DND-41 (cell line): ENCODE results near the gene ITGA2.

Experiments
- ATAC-seq: fragments of 200-7000 bp; cut with Tn5 transposase; 3 replicates; pipeline ENCODE4 v1.9.1; 2021; ENCODE audit warnings: low read depth; ENCODE audit not compliant: insufficient read depth
- DNase-seq: peaks from one replicate; pipeline ENCODE4 v3.0.0-alpha.2; 2020
- H2AFZ ChIP-seq: 2 replicates; pipeline ENCODE4 v1.6.0; 2012; ENCODE audit warnings: low read depth, low read length
- H3K27ac ChIP-seq: 2 replicates; pipeline ENCODE4 v1.5.1; 2012; ENCODE audit warnings: low read length, inconsistent platforms
- H3K27me3 ChIP-seq: fragments of 200-600 bp; sonication (generic); 2 replicates; pipeline ENCODE4 v1.6.0; 2012; ENCODE audit warnings: low read length, mild to moderate bottlenecking, inconsistent platforms; ENCODE audit not compliant: insufficient read depth, poor library complexity
- H3K36me3 ChIP-seq: 2 replicates; pipeline ENCODE4 v1.5.1; 2012; ENCODE audit warnings: low read length, inconsistent platforms; ENCODE audit not compliant: insufficient read depth
- H3K4me1 ChIP-seq: 2 replicates; pipeline ENCODE4 v1.5.1; 2012; ENCODE audit warnings: mild to moderate bottlenecking, low read length; ENCODE audit not compliant: insufficient read depth
- H3K4me2 ChIP-seq: 2 replicates; pipeline ENCODE4 v1.6.0; 2012; ENCODE audit warnings: mild to moderate bottlenecking, moderate library complexity, low read length, inconsistent platforms; ENCODE audit not compliant: insufficient read depth
- H3K4me3 ChIP-seq, 2 experiments: fragments of 200-600 bp in 1 of 2; shearing (Covaris generic) in 1 of 2; 2 replicates each; pipeline ENCODE4 v1.5.1; 2012 to 2016; ENCODE audit warnings: inconsistent platforms in 2 of 2, low read length in 2 of 2, mild to moderate bottlenecking in 2 of 2, low read depth in 1 of 2, moderate library complexity in 1 of 2
- H3K79me2 ChIP-seq: 2 replicates; pipeline ENCODE4 v1.6.0; 2012; ENCODE audit warnings: low read length, inconsistent platforms; ENCODE audit not compliant: insufficient read depth
- H3K9ac ChIP-seq: 2 replicates; pipeline ENCODE4 v1.6.0; 2012; ENCODE audit warnings: low read depth, mild to moderate bottlenecking, inconsistent platforms, low read length, moderate library complexity
- H3K9me3 ChIP-seq: 2 replicates; pipeline ENCODE4 v1.5.1; 2012; ENCODE audit warnings: low read length, moderate library complexity, mild to moderate bottlenecking, inconsistent platforms; ENCODE audit not compliant: insufficient read depth, severe bottlenecking
- H4K20me1 ChIP-seq: 2 replicates; pipeline ENCODE4 v1.6.0; 2012; ENCODE audit warnings: low read length; ENCODE audit not compliant: insufficient read depth
- CTCF ChIP-seq: IDR thresholded peaks from 2 replicates; pipeline ENCODE4 v1.5.1; 2012; ENCODE audit warnings: borderline replicate concordance, low read length, moderate library complexity, mild to moderate bottlenecking; ENCODE audit not compliant: poor library complexity, severe bottlenecking; ENCODE audit errors: extremely low read depth
- EZH2 ChIP-seq: IDR thresholded peaks from 3 replicates; pipeline ENCODE4 v1.6.1; 2012; ENCODE audit warnings: borderline replicate concordance, low read depth, mild to moderate bottlenecking, moderate library complexity, low read length, inconsistent platforms; ENCODE audit not compliant: severe bottlenecking

Gene ITGA2

DNA sequence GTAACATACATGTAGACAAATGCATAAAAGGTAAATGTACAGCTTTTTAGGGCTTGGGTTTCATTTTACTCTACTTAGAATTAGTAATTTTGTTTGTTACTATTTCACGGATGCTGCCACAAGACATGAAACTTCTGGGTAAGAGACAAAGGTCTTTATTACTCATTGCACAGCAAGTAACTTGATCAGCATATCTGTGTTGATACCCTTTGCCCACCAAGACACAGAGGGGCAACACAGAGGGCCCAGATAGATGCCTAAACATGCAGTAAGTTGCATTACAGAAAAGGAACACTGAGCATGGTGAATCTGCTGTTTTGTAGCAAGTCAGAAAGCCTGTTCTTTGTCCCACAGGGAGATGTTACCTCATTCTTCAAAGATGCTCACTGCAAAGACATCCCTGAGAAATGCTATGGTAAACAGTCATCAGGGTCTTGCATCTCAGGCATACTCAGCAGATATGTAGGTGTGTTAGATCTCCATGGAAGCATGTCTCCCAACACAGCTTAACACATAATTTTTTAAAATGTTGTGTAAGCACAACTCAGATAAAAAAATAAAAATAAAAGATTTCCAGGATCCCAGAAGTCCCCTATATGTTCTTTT, 10.3 kb downstream of the ITGA2 start:
- Histone ChIP-seq H3K4me2 (no peak overlapping the region), H3K79me2 (0 out of 2 replicates have a peak, but pooled peaks cover 2% of the 10 kb centered on the region), H3K27me3 (no peaks in the 10 kb centered on the region), H3K9ac (no peak overlapping the region), H3K36me3 (0 out of 2 replicates have a peak, but pooled peaks cover 2% of the 10 kb centered on the region), H3K4me1 (peaks cover 17% of the 10 kb centered on the region), H4K20me1 (no peaks in the 10 kb centered on the region), H3K4me3 (no peak overlapping the region), H2AFZ (no peak overlapping the region; the same call in 1 of the 2 replicates), H3K9me3 (no peaks in the 10 kb centered on the region), H3K27ac (no peak overlapping the region)
- no peak for TF ChIP-seq EZH2
- no peak for TF ChIP-seq CTCF
- DNase-seq (no peak), ATAC-seq (no peak)

GRCh38 chr5:53001541-53001940, 12.4 kb downstream of the ITGA2 start:
- H3K4me1 ChIP-seq, result peaks cover 29% of the 10 kb centered on the region
- H3K4me2 ChIP-seq, result no peak overlapping the region
- no peak overlapping the region for H3K27ac ChIP-seq
- H3K36me3 ChIP-seq, result 0 out of 2 replicates have a peak, but pooled peaks cover 2% of the 10 kb centered on the region
- ATAC-seq (no peak), DNase-seq (no peak)
- no peaks in the 10 kb centered on the region for H3K27me3 ChIP-seq
- H3K79me2 ChIP-seq, result 0 out of 2 replicates have a peak, but pooled peaks cover 2% of the 10 kb centered on the region
- no peak overlapping the region for H3K4me3 ChIP-seq
- H2AFZ ChIP-seq, result no peak overlapping the region
- no peaks in the 10 kb centered on the region for H4K20me1 ChIP-seq
- TF ChIP-seq EZH2, result no peak
- no peak overlapping the region for H3K9ac ChIP-seq
- no peaks in the 10 kb centered on the region for H3K9me3 ChIP-seq

- no peaks in the 10 kb centered on the region for H3K9me3 ChIP-seq
- 0 out of 2 replicates have a peak, but pooled peaks cover 2% of the 10 kb centered on the region for H3K36me3 ChIP-seq
- no peaks in the 10 kb centered on the region for H4K20me1 ChIP-seq
- H3K27me3 ChIP-seq, result no peaks in the 10 kb centered on the region
- peaks cover 38% of the 10 kb centered on the region for H3K4me1 ChIP-seq
- DNase-seq, result no peak
- no peak overlapping the region for H3K4me3 ChIP-seq
- 0 out of 2 replicates have a peak, but pooled peaks cover 2% of the 10 kb centered on the region for H3K79me2 ChIP-seq
- H3K4me2 ChIP-seq, result no peak overlapping the region
- TF ChIP-seq CTCF (no peak), EZH2 (no peak)
- no peak overlapping the region for H3K27ac ChIP-seq
- H3K9ac ChIP-seq, result no peak overlapping the region
- ATAC-seq, result no peak
- no peak overlapping the region for H2AFZ ChIP-seq
Measured at GRCh38 chr5:53002491-53002890, 13.3 kb downstream of the ITGA2 start.

- Histone ChIP-seq H3K4me3 (no peak overlapping the region), H3K9me3 (no peaks in the 10 kb centered on the region), H3K79me2 (0 out of 2 replicates have a peak, but pooled peaks cover 2% of the 10 kb centered on the region), H3K27me3 (no peaks in the 10 kb centered on the region), H4K20me1 (no peaks in the 10 kb centered on the region), H3K36me3 (0 out of 2 replicates have a peak, but pooled peaks cover 2% of the 10 kb centered on the region), H3K4me2 (no peak overlapping the region), H3K4me1 (peaks cover 38% of the 10 kb centered on the region), H3K9ac (no peak overlapping the region), H2AFZ (no peak overlapping the region), H3K27ac (0 out of 2 replicates have a peak overlapping the region, but pooled peaks have one; percentile 5)
- TF ChIP-seq EZH2 (no peak), CTCF (no peak)
- ATAC-seq, result no peak
- no peak for DNase-seq
Measured at GRCh38 chr5:53003144-53003543, 14.0 kb downstream of the ITGA2 start.
